ENCODE measurements around the gene ZNF134.

GRCh38 chr19:57583104-57583520, 30.9 kb upstream of the ZNF134 start:
- TF ChIP-seq CTCF (IDR thresholded peaks at IDR 0.05 in 8 of 11, conservative IDR thresholded peaks at IDR 0.05 in 3 of 11) (no peak), POLR2AphosphoS5 (IDR thresholded peaks at IDR 0.05) (no peak), POLR2A (IDR thresholded peaks at IDR 0.05) (no peak)
